Colonic mucosa (tissue), 4 donors: Measurements from ENCODE around the gene PLEKHH1. TPM values are rescaled to one million over a fixed set of nuclear protein-coding genes. Genes with fewer than 3 reads are reported as not detected.

ENCODE experiments used
- DNase-seq: peaks from one replicate; pipeline ENCODE4 v3.0.0-alpha.2; 2020
- H3K27ac ChIP-seq: fragments of 200-600 bp; one replicate; pipeline ENCODE4 v1.8.0; 2021
- H3K27me3 ChIP-seq: fragments of 200-600 bp; one replicate; pipeline ENCODE4 v1.8.0; 2021
- H3K36me3 ChIP-seq: fragments of 200-600 bp; one replicate; pipeline ENCODE4 v1.8.0; 2021
- H3K4me1 ChIP-seq: fragments of 200-600 bp; one replicate; pipeline ENCODE4 v1.8.0; 2021; ENCODE audit warnings: mild to moderate bottlenecking
- H3K4me3 ChIP-seq: fragments of 200-600 bp; one replicate; pipeline ENCODE4 v1.8.0; 2021
- H3K9ac ChIP-seq, 2 donors: one replicate each; pipeline ENCODE4 v1.7.0; 2013; ENCODE audit warnings: control low read depth in 2 of 2, low read depth in 2 of 2, low read length in 2 of 2
- H3K9me3 ChIP-seq: fragments of 200-600 bp; one replicate; pipeline ENCODE4 v1.8.0; 2021
- CTCF ChIP-seq: fragments of 200-600 bp; IDR thresholded peaks from one replicate; pipeline ENCODE4 v1.8.0; 2022; ENCODE audit warnings: antibody characterized with exemption, mild to moderate bottlenecking
- intact Hi-C: fragments of 100-400 bp; cut with DNase I; formaldehyde crosslinking; loops from one replicate; pipeline ENCODE4 v1.14.1; 2022
- total RNA-seq, 2 donors: library from RNA; stranded (reverse); fragmentation: NEBNext Ultra II Directional in 1 of 2; extraction: Animal tissue kit (Norgen Biotek cat#: 25700) in 1 of 2; gene quantifications; one replicate each; pipeline ENCODE4 v1.2.1, GENCODE V29; 2021
- donor health status: healthy.
- donor health status: DM: no; HTN: no; CAD: no.
- donor health status: DM: no; HTN: no; CAD: no.

Gene PLEKHH1
- total RNA-seq, 2 donors from 2014 or later, result 47.1 to 63.1 TPM

GRCh38 chr14:67573228-67574010 lies 40.3 kb downstream of the PLEKHH1 start:
- no peaks in the 10 kb centered on the region for H3K9me3 ChIP-seq
- no peak for TF ChIP-seq CTCF
- no peaks in the 10 kb centered on the region for H3K27me3 ChIP-seq
- H3K4me3 ChIP-seq, result no peak overlapping the region
- no peak for DNase-seq
- no peak overlapping the region for H3K9ac ChIP-seq
- intact Hi-C loops, result loop anchor here (5.0 kb wide), 1 partner anchor 146 kb away; no protein-coding TSS in a partner anchor
- H3K36me3 ChIP-seq, result no peaks in the 10 kb centered on the region
- no peaks in the 10 kb centered on the region for H3K4me1 ChIP-seq
- H3K27ac ChIP-seq, result no peak overlapping the region

GRCh38 chr14:67574156-67574555 lies 41.1 kb downstream of the PLEKHH1 start:
- Histone ChIP-seq H3K4me3 (no peak overlapping the region), H3K9ac (no peak overlapping the region), H3K9me3 (no peaks in the 10 kb centered on the region), H3K27ac (no peak overlapping the region), H3K36me3 (no peaks in the 10 kb centered on the region), H3K4me1 (no peaks in the 10 kb centered on the region), H3K27me3 (no peaks in the 10 kb centered on the region)
- intact Hi-C loops, result loop anchor here (5.0 kb wide), 1 partner anchor 147 kb away; no protein-coding TSS in a partner anchor
- no peak for TF ChIP-seq CTCF
- no peak for DNase-seq

- Histone ChIP-seq H3K27ac (no peak overlapping the region), H3K9me3 (no peaks in the 10 kb centered on the region), H3K9ac (no peak overlapping the region), H3K36me3 (no peaks in the 10 kb centered on the region), H3K4me1 (no peaks in the 10 kb centered on the region), H3K4me3 (no peak overlapping the region), H3K27me3 (no peaks in the 10 kb centered on the region)
- no peak for TF ChIP-seq CTCF
- intact Hi-C loops, result loop anchor here (5.0 kb wide), 1 partner anchor 148 kb away; no protein-coding TSS in a partner anchor
- DNase-seq, result no peak
These were observed 41.7 kb downstream of the PLEKHH1 start for GRCh38 chr14:67574806-67575205.

GRCh38 chr14:67575684-67576083 lies 42.6 kb downstream of the PLEKHH1 start:
- no peaks in the 10 kb centered on the region for H3K9me3 ChIP-seq
- H3K4me1 ChIP-seq, result no peaks in the 10 kb centered on the region
- H3K27me3 ChIP-seq, result no peaks in the 10 kb centered on the region
- no peak overlapping the region for H3K9ac ChIP-seq
- no peaks in the 10 kb centered on the region for H3K36me3 ChIP-seq
- H3K4me3 ChIP-seq, result no peak overlapping the region
- no peak overlapping the region for H3K27ac ChIP-seq
- no peak for TF ChIP-seq CTCF
- no peak for DNase-seq
- intact Hi-C loops, result no loop called here

GRCh38 chr14:67576216-67576955 lies 43.3 kb downstream of the PLEKHH1 start:
- Histone ChIP-seq H3K9me3 (no peaks in the 10 kb centered on the region), H3K4me3 (no peak overlapping the region), H3K36me3 (no peaks in the 10 kb centered on the region), H3K27me3 (no peaks in the 10 kb centered on the region), H3K9ac (no peak overlapping the region), H3K4me1 (no peaks in the 10 kb centered on the region), H3K27ac (no peak overlapping the region)
- no peak for TF ChIP-seq CTCF
- intact Hi-C loops, result no loop called here
- DNase-seq, result no peak
